Trophoblast cell (in vitro differentiated cells and primary cell): Measurements from ENCODE around the gene MARCHF10.

ENCODE experiments used
- DNase-seq, 2 donors: peaks; one replicate each; pipeline ENCODE4 v3.0.0-alpha.2; 2016
- H2AFZ ChIP-seq: 2 replicates; pipeline ENCODE4 v1.6.1; 2013; ENCODE audit warnings: low read length, moderate library complexity, mild to moderate bottlenecking; ENCODE audit not compliant: insufficient read depth, poor library complexity
- H2AK5ac ChIP-seq: 2 replicates; pipeline ENCODE4 v1.6.1; 2013; ENCODE audit warnings: mild to moderate bottlenecking, low read length
- H2BK120ac ChIP-seq: 2 replicates; pipeline ENCODE4 v1.6.1; 2013; ENCODE audit warnings: low read length, mild to moderate bottlenecking, moderate library complexity; ENCODE audit not compliant: insufficient read depth, poor library complexity
- H2BK12ac ChIP-seq: 2 replicates; pipeline ENCODE4 v1.6.1; 2013; ENCODE audit warnings: mild to moderate bottlenecking, low read length, moderate library complexity
- H2BK5ac ChIP-seq: 2 replicates; pipeline ENCODE4 v1.6.1; 2013; ENCODE audit warnings: low read length, low read depth, moderate library complexity, mild to moderate bottlenecking; ENCODE audit not compliant: poor library complexity
- H3K14ac ChIP-seq: 2 replicates; pipeline ENCODE4 v1.6.1; 2013; ENCODE audit warnings: mild to moderate bottlenecking, low read length
- H3K18ac ChIP-seq: 2 replicates; pipeline ENCODE4 v1.6.1; 2013; ENCODE audit warnings: mild to moderate bottlenecking, low read length
- H3K23ac ChIP-seq: 2 replicates; pipeline ENCODE4 v1.6.1; 2013; ENCODE audit warnings: low read length
- H3K27ac ChIP-seq: 2 replicates; pipeline ENCODE4 v1.5.1; 2013; ENCODE audit warnings: low read depth, mild to moderate bottlenecking, inconsistent platforms, low read length, moderate library complexity
- H3K27me3 ChIP-seq: 2 replicates; pipeline ENCODE4 v1.6.1; 2013; ENCODE audit warnings: inconsistent platforms, mild to moderate bottlenecking, low read length, moderate library complexity; ENCODE audit not compliant: insufficient read depth
- H3K36me3 ChIP-seq, 2 experiments: 1 replicate in 1 of 2; 2 replicates in 1 of 2; pipeline ENCODE4 v1.6.1; 2013; ENCODE audit warnings: low read length in 2 of 2, mild to moderate bottlenecking in 2 of 2, moderate library complexity in 1 of 2; ENCODE audit not compliant: insufficient read depth in 2 of 2, control insufficient read depth in 1 of 2
- H3K4ac ChIP-seq: 2 replicates; pipeline ENCODE4 v1.6.1; 2013; ENCODE audit warnings: low read depth, mild to moderate bottlenecking, low read length, moderate library complexity
- H3K4me1 ChIP-seq, 2 experiments: 1 replicate in 1 of 2; 2 replicates in 1 of 2; pipeline ENCODE4 v1.6.1; 2013; ENCODE audit warnings: low read length in 2 of 2, mild to moderate bottlenecking in 2 of 2, moderate library complexity in 1 of 2; ENCODE audit not compliant: insufficient read depth in 2 of 2, control insufficient read depth in 1 of 2
- H3K4me2 ChIP-seq: 2 replicates; pipeline ENCODE4 v1.6.1; 2013; ENCODE audit warnings: inconsistent platforms, mild to moderate bottlenecking, low read length, moderate library complexity
- H3K4me3 ChIP-seq: 2 replicates; pipeline ENCODE4 v1.5.1; 2013; ENCODE audit warnings: mild to moderate bottlenecking, low read depth, low read length, inconsistent platforms
- H3K79me1 ChIP-seq: one replicate; pipeline ENCODE4 v1.6.1; 2013; ENCODE audit warnings: low read length
- H3K79me2 ChIP-seq: 2 replicates; pipeline ENCODE4 v1.6.1; 2013; ENCODE audit warnings: low read length, mild to moderate bottlenecking; ENCODE audit not compliant: control insufficient read depth, insufficient read depth, poor library complexity
- H3K9ac ChIP-seq: 2 replicates; pipeline ENCODE4 v1.6.1; 2013; ENCODE audit warnings: mild to moderate bottlenecking, low read length
- H3K9me3 ChIP-seq: 2 replicates; pipeline ENCODE4 v1.6.1; 2013; ENCODE audit warnings: low read depth, mild to moderate bottlenecking, control low read depth, inconsistent platforms, low read length; ENCODE audit not compliant: insufficient read depth
- H4K12ac ChIP-seq: 2 replicates; pipeline ENCODE4 v1.6.1; 2013; ENCODE audit warnings: low read depth, mild to moderate bottlenecking, low read length, moderate library complexity
- H4K8ac ChIP-seq: 2 replicates; pipeline ENCODE4 v1.6.1; 2013; ENCODE audit warnings: low read depth, mild to moderate bottlenecking, low read length, moderate library complexity
- H4K91ac ChIP-seq: one replicate; pipeline ENCODE4 v1.6.1; 2013; ENCODE audit warnings: low read depth, mild to moderate bottlenecking, low read length, moderate library complexity
- WGBS: extraction: QIAGEN DNeasy Blood & Tissue Kit; methylation state at CpG from one replicate; pipeline ENCODE4 v1.1.7; 2013; ENCODE audit warnings: missing lambda C conversion rate; ENCODE audit not compliant: insufficient read length, insufficient coverage; ENCODE audit errors: extremely low coverage; 5-methylcytosine and 5-hydroxymethylcytosine counted together

The MARCHF10 gene

DNA sequence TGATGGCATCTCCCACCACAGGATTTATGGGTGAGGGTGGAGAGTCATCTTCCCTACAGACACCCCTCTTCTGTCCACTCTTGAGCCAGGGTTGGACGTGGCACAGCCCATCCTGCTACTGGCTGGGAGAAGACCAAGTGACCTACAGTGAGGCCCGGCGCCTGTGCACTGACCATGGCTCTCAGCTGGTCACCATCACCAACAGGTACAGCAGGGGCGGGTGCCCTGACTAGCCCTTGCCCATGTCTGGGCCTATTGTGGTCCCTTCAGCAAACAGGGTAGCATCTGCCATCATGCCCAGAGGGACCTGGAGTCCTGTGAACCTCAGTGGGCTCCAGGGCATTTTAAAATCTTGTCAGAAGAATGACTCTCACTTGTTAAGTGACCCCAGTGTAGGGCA is 132.4 kb downstream of the MARCHF10 start:
- no peaks in the 10 kb centered on the region for H3K27me3 ChIP-seq
- no peak overlapping the region for H3K4me2 ChIP-seq
- no peaks in the 10 kb centered on the region for H3K4me1 ChIP-seq
- no peak overlapping the region for H3K4me3 ChIP-seq
- H4K91ac ChIP-seq = no peak overlapping the region
- H3K79me2 ChIP-seq = no peaks in the 10 kb centered on the region
- H2BK12ac ChIP-seq = no peak overlapping the region
- no peak overlapping the region for H3K4ac ChIP-seq
- no peak overlapping the region for H3K27ac ChIP-seq
- no peak for DNase-seq
- H2AFZ ChIP-seq = no peak overlapping the region
- no peak overlapping the region for H3K14ac ChIP-seq
- H2AK5ac ChIP-seq = no peak overlapping the region
- peaks cover 5% of the 10 kb centered on the region for H3K9me3 ChIP-seq
- no CpG with 5 or more reads among the region's 4 CpGs for WGBS
- H4K8ac ChIP-seq = no peak overlapping the region
- no peak overlapping the region for H3K9ac ChIP-seq
- H2BK120ac ChIP-seq = no peak overlapping the region
- H3K18ac ChIP-seq = no peak overlapping the region
- H2BK5ac ChIP-seq = no peak overlapping the region
- H4K12ac ChIP-seq = no peak overlapping the region
- peaks cover 71 to 80% of the 10 kb centered on the region in 2 experiments for H3K36me3 ChIP-seq
- H3K79me1 ChIP-seq = no peaks in the 10 kb centered on the region
- no peak overlapping the region for H3K23ac ChIP-seq

DNA sequence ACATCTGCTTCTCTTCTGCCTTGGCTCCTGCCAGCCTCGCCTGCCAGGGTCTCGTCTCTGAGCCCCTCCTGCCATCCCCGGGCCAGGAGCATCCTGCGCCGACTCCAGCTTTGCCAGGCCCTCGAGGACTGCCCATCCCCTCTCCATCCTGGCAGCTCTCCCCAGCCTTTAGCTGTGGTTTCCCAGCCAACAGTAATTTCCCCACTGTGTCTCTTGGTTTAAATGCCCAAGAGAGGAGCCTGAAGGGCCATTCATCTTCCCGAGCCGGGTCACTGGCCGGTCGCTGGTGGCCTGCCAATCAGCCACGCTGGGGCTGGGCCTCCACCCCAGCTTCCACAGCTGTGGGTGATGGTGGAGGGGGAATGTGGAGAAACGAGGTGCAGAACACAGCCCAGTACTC is 132.9 kb downstream of the MARCHF10 start:
- Histone ChIP-seq H3K14ac (no peak overlapping the region), H3K4ac (no peak overlapping the region), H3K9ac (no peak overlapping the region), H2AFZ (no peak overlapping the region), H3K36me3 (peaks cover 68 to 77% of the 10 kb centered on the region in 2 experiments), H3K79me2 (no peaks in the 10 kb centered on the region), H3K18ac (no peak overlapping the region), H3K4me3 (no peak overlapping the region), H3K23ac (no peak overlapping the region), H3K79me1 (no peaks in the 10 kb centered on the region), H3K27ac (no peak overlapping the region), H3K27me3 (no peaks in the 10 kb centered on the region), H2AK5ac (no peak overlapping the region), H2BK5ac (no peak overlapping the region), H4K8ac (no peak overlapping the region), H3K9me3 (peaks cover 5% of the 10 kb centered on the region), H2BK120ac (no peak overlapping the region), H4K91ac (no peak overlapping the region), H3K4me2 (no peak overlapping the region), H4K12ac (no peak overlapping the region), H3K4me1 (no peaks in the 10 kb centered on the region), H2BK12ac (no peak overlapping the region)
- no peak for DNase-seq
- WGBS = no CpG with 5 or more reads among the region's 12 CpGs

DNA sequence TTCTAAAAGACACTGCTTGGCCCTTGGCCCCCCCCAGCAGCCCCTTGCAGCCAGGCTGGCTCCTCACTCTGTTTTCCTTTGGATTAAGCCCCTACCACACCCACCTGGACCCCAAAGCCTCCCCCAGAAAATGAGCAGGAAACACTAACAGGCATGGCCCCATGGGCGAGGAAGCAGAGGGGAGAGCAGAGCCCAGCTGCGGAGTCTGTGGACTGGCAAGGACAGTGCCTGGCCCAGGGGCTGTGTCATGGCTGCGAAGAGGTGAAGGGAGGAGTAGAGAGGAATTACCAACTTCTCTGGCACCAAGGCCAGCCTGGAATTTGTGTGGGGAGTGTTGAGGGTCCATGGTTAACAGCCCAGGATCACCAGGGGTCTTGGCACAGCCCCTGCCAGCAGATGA is 133.3 kb downstream of the MARCHF10 start:
- H3K36me3 ChIP-seq = peaks cover 68 to 77% of the 10 kb centered on the region in 2 experiments
- no peak overlapping the region for H3K4ac ChIP-seq
- no peak overlapping the region for H3K9ac ChIP-seq
- H4K8ac ChIP-seq = no peak overlapping the region
- no peak overlapping the region for H3K23ac ChIP-seq
- no peak for DNase-seq
- no peak overlapping the region for H4K91ac ChIP-seq
- H3K14ac ChIP-seq = no peak overlapping the region
- H3K9me3 ChIP-seq = peaks cover 5% of the 10 kb centered on the region
- no peak overlapping the region for H2BK12ac ChIP-seq
- no peak overlapping the region for H3K27ac ChIP-seq
- H3K18ac ChIP-seq = no peak overlapping the region
- H2AK5ac ChIP-seq = no peak overlapping the region
- no CpG with 5 or more reads among the region's 3 CpGs for WGBS
- H3K4me3 ChIP-seq = no peak overlapping the region
- H2BK120ac ChIP-seq = no peak overlapping the region
- no peak overlapping the region for H4K12ac ChIP-seq
- no peak overlapping the region for H2BK5ac ChIP-seq
- H3K4me1 ChIP-seq = no peaks in the 10 kb centered on the region
- H2AFZ ChIP-seq = no peak overlapping the region
- no peak overlapping the region for H3K4me2 ChIP-seq
- no peaks in the 10 kb centered on the region for H3K79me1 ChIP-seq
- no peaks in the 10 kb centered on the region for H3K79me2 ChIP-seq
- H3K27me3 ChIP-seq = no peaks in the 10 kb centered on the region

DNA sequence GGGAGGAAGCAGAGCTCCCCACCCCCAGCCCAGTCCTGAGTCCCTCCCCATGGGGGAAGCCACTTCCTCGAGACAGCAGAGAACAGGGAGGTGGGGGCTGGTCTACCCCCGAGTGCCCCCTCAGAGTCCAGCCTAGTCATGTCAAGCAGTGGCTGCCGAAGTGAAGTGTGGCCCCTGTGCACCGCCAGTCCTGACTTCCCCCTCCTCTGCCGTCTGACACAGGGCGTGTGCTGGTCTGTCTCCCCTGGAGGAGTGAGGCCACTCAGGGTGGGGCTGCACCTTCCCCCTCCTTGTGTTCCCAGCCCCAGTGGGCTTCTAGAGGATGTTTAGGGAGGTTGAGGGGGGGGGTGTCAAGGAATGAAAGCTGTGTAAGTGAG is 133.8 kb downstream of the MARCHF10 start:
- no peaks in the 10 kb centered on the region for H3K27me3 ChIP-seq
- no peak overlapping the region for H3K18ac ChIP-seq
- H3K9ac ChIP-seq = no peak overlapping the region
- H3K9me3 ChIP-seq = peaks cover 5% of the 10 kb centered on the region
- H2BK120ac ChIP-seq = no peak overlapping the region
- no peaks in the 10 kb centered on the region for H3K79me1 ChIP-seq
- no peak overlapping the region for H2BK5ac ChIP-seq
- no CpG with 5 or more reads among the region's 6 CpGs for WGBS
- H2AFZ ChIP-seq = no peak overlapping the region
- DNase-seq = no peak
- no peak overlapping the region for H4K8ac ChIP-seq
- no peak overlapping the region for H3K23ac ChIP-seq
- no peak overlapping the region for H4K12ac ChIP-seq
- no peak overlapping the region for H3K4me2 ChIP-seq
- no peaks in the 10 kb centered on the region for H3K79me2 ChIP-seq
- H3K36me3 ChIP-seq = peaks cover 66 to 76% of the 10 kb centered on the region in 2 experiments
- H3K4me3 ChIP-seq = no peak overlapping the region
- H4K91ac ChIP-seq = no peak overlapping the region
- no peaks in the 10 kb centered on the region for H3K4me1 ChIP-seq
- H2BK12ac ChIP-seq = no peak overlapping the region
- H3K27ac ChIP-seq = no peak overlapping the region
- H3K14ac ChIP-seq = no peak overlapping the region
- no peak overlapping the region for H3K4ac ChIP-seq
- no peak overlapping the region for H2AK5ac ChIP-seq
